HepG2 (cell line): ENCODE measurements around the gene EPS8L1. TPM values are rescaled to one million over a fixed set of nuclear protein-coding genes. Genes with fewer than 3 reads are reported as not detected.

Experiments used
- ATAC-seq: fragments of 200-7000 bp; cut with Tn5 transposase; 3 replicates; pipeline ENCODE4 v1.9.1; 2020; ENCODE audit warnings: mild to moderate bottlenecking, moderate library complexity
- BruUV-seq: library from RNA; stranded (reverse); fragments of 400-500 nt; replicated peaks from 2 replicates; lab custom pipeline; 2021; lab: Mats Ljungman, UMichigan
- CTCF ChIA-PET: fragments of 300-600 bp; formaldehyde crosslinking; extraction: SDS; loops from one replicate; lab custom pipeline; 2021; ENCODE audit warnings: low total read pairs, inconsistent platforms, low intra/inter-chr PET ratio; lab: Yijun Ruan, JAX
- POLR2A ChIA-PET: fragments of 350-600 bp; sonication (Branson Sonifier 250); formaldehyde crosslinking; loops from one replicate; lab custom pipeline; 2020; ENCODE audit warnings: antibody characterized with exemption, inconsistent platforms; lab: Yijun Ruan, JAX
- DNase-seq: peaks from one replicate; pipeline ENCODE4 v3.0.0-alpha.2; 2015; ENCODE audit warnings: low spot score
- FAIRE-seq: peaks from 3 replicates; lab custom pipeline; 2011; peaks lifted over from hg19 to GRCh38; lab: Jason Lieb, UNC
- H2AFZ ChIP-seq: one replicate; pipeline ENCODE4 v1.6.1; 2011; ENCODE audit warnings: low read length, inconsistent platforms
- H3K27ac ChIP-seq: fragments of 300-600 bp; 3 replicates; pipeline ENCODE4 v1.8.0; 2011; ENCODE audit warnings: mixed run types, mild to moderate bottlenecking, mixed read lengths, low read length, inconsistent platforms; ENCODE audit not compliant: insufficient read depth; ENCODE audit errors: extremely low read length
- H3K27me3 ChIP-seq, 2 experiments: fragments of 200-600 bp in 1 of 2; 2 replicates in 1 of 2; 3 replicates in 1 of 2; pipeline versions ENCODE4 v1.6.0 to v1.8.0; 2011; ENCODE audit warnings: low read length in 2 of 2, mild to moderate bottlenecking in 2 of 2, moderate library complexity in 2 of 2, inconsistent platforms in 1 of 2; ENCODE audit not compliant: insufficient read depth in 2 of 2, control insufficient read depth in 1 of 2
- H3K36me3 ChIP-seq, 2 experiments: fragments of 200-600 bp in 1 of 2; replicated peaks in 1 of 2; 2 replicates in 1 of 2; 3 replicates in 1 of 2; pipeline versions ENCODE4 v1.5.1 to v1.8.0; 2011; ENCODE audit warnings: low read length in 2 of 2, inconsistent platforms in 1 of 2; ENCODE audit not compliant: insufficient read depth in 2 of 2, control insufficient read depth in 1 of 2
- H3K4me1 ChIP-seq: 2 replicates; pipeline ENCODE4 v1.5.1; 2012; ENCODE audit warnings: low read length, inconsistent platforms; ENCODE audit not compliant: insufficient read depth
- H3K4me2 ChIP-seq: 2 replicates; pipeline ENCODE4 v1.6.0; 2011; ENCODE audit warnings: low read depth, low read length, inconsistent platforms
- H3K4me3 ChIP-seq, 3 experiments: fragments of 200-600 bp in 1 of 3; sonication (generic), shearing (Covaris generic) in 1 of 3; replicated peaks in 1 of 3; 2 replicates each; pipeline ENCODE4 v1.5.1; 2011 to 2016; ENCODE audit warnings: low read length in 3 of 3, inconsistent platforms in 2 of 3, low read depth in 2 of 3, mild to moderate bottlenecking in 2 of 3, control low read depth in 1 of 3, mixed read lengths in 1 of 3; ENCODE audit not compliant: insufficient read depth in 1 of 3
- H3K79me2 ChIP-seq: one replicate; pipeline ENCODE4 v1.6.1; 2011; ENCODE audit warnings: low read length, inconsistent platforms; ENCODE audit not compliant: insufficient read depth
- H3K9ac ChIP-seq: 2 replicates; pipeline ENCODE4 v1.6.0; 2011; ENCODE audit warnings: mild to moderate bottlenecking, low read depth, low read length, inconsistent platforms; ENCODE audit not compliant: insufficient read depth
- H3K9me3 ChIP-seq: 2 replicates; pipeline ENCODE4 v1.5.1; 2012; ENCODE audit warnings: mild to moderate bottlenecking, low read length
- H4K20me1 ChIP-seq: 2 replicates; pipeline ENCODE4 v1.6.0; 2011; ENCODE audit warnings: inconsistent platforms, mild to moderate bottlenecking, low read length, moderate library complexity; ENCODE audit not compliant: insufficient read depth
- ARNTL ChIP-seq: sonication (generic); formaldehyde crosslinking; IDR thresholded peaks from 2 replicates; pipeline ENCODE4 v1.4.0; 2020; ENCODE audit warnings: mild to moderate bottlenecking, missing genetic modification reagents
- CEBPG ChIP-seq: IDR thresholded peaks from 2 replicates; pipeline ENCODE4 v1.6.1; 2016
- DRAP1 ChIP-seq: IDR thresholded peaks from 2 replicates; pipeline ENCODE4 v1.6.1; 2016; ENCODE audit warnings: missing genetic modification reagents, missing compliant biosample characterization
- GPN1 ChIP-seq: sonication (generic); formaldehyde crosslinking; IDR thresholded peaks from 2 replicates; pipeline ENCODE4 v1.5.1; 2020; ENCODE audit warnings: missing genetic modification reagents, borderline replicate concordance
- PBX3 ChIP-seq: sonication (generic); formaldehyde crosslinking; IDR thresholded peaks from 2 replicates; pipeline ENCODE4 v1.8.1; 2023; ENCODE audit warnings: missing genetic modification reagents, inconsistent platforms, borderline replicate concordance
- SMARCC2 ChIP-seq: fragments of 450-650 bp; IDR thresholded peaks from 2 replicates; pipeline ENCODE4 v1.6.1; 2017; ENCODE audit warnings: antibody characterized with exemption, mild to moderate bottlenecking
- SP1 ChIP-seq, 2 experiments: fragments of 450-650 bp in 1 of 2; sonication (generic) in 1 of 2; formaldehyde crosslinking in 1 of 2; IDR thresholded peaks; 2 replicates each; pipeline versions ENCODE4 v1.4.0 to v1.6.1; 2016 to 2020; ENCODE audit warnings: missing genetic modification reagents in 1 of 2
- TBL1XR1 ChIP-seq: fragments of 150-350 bp; IDR thresholded peaks from 2 replicates; pipeline ENCODE4 v1.6.1; 2014; ENCODE audit warnings: borderline replicate concordance, low read length; ENCODE audit not compliant: partially characterized antibody
- TRIM24 ChIP-seq: sonication (generic); formaldehyde crosslinking; IDR thresholded peaks from 2 replicates; pipeline ENCODE4 v1.8.0; 2022; ENCODE audit warnings: mild to moderate bottlenecking, missing genetic modification reagents
- ZBTB1 ChIP-seq: sonication (generic); formaldehyde crosslinking; IDR thresholded peaks from 2 replicates; pipeline ENCODE4 v1.4.0; 2020; ENCODE audit warnings: missing genetic modification reagents, borderline replicate concordance
- ZFP36 ChIP-seq: fragments of 150-350 bp; IDR thresholded peaks from 2 replicates; pipeline ENCODE4 v1.6.1; 2018; ENCODE audit warnings: borderline replicate concordance, low read length, low read depth; ENCODE audit not compliant: partially characterized antibody
- ZNF512 ChIP-seq: sonication (generic); formaldehyde crosslinking; IDR thresholded peaks from 2 replicates; pipeline ENCODE4 v1.4.0; 2020; ENCODE audit warnings: mild to moderate bottlenecking, missing genetic modification reagents
- ZNF574 ChIP-seq: sonication (generic); formaldehyde crosslinking; IDR thresholded peaks from 2 replicates; pipeline ENCODE4 v1.4.0; 2020; ENCODE audit warnings: missing genetic modification reagents
- ZNF816 ChIP-seq: sonication (generic); formaldehyde crosslinking; IDR thresholded peaks from 2 replicates; pipeline ENCODE4 v1.8.0; 2022; ENCODE audit warnings: missing genetic modification reagents, mild to moderate bottlenecking, borderline replicate concordance
- WGBS: methylation state at CpG from one replicate; pipeline ENCODE4 v1.1.6; 2017; ENCODE audit warnings: low lambda C conversion rate; 5-methylcytosine and 5-hydroxymethylcytosine counted together
- in situ Hi-C: cut with HindIII; loops from 2 replicates; pipeline ENCODE4 v1.10.0; 2017; ENCODE audit warnings: low pct_unique_long_range_greater_than_20kb; ENCODE audit not compliant: extremely low pct_ligation_motif_present
- intact Hi-C: fragments of 100-400 bp; cut with micrococcal nuclease; formaldehyde crosslinking; loops from one replicate; pipeline ENCODE4 v1.10.0; 2022; ENCODE audit not compliant: unreplicated experiment
- polyA plus RNA-seq, 8 experiments: library from polyadenylated mRNA; depleted of rRNA in 3 of 8; stranded (reverse) in 7 of 8; unstranded in 1 of 8; fragments of >200 nt; fragmentation: Illumina TruSeq in 4 of 8; extraction: Trizol in 4 of 8; gene quantifications; 2 replicates each; pipeline versions ENCODE4 v1.2.1 to v1.2.3, GENCODE V29; 2011 to 2016; ENCODE audit warnings: low read depth in 4 of 8, missing spikeins in 1 of 8, mixed read lengths in 1 of 8; ENCODE audit not compliant: insufficient read depth in 1 of 8
- total RNA-seq, 5 experiments: library from RNA; depleted of rRNA; stranded (reverse); fragments of >200 nt; fragmentation: Illumina TruSeq; extraction: Trizol; gene quantifications; 2 replicates each; pipeline ENCODE4 v1.2.3, GENCODE V29; 2016; ENCODE audit warnings: low read depth in 1 of 5

The EPS8L1 gene
- total and polyA plus RNA-seq, 2 of the 13 experiments (the other 11 are each of a cell fraction or from before 2014, with no cell fraction given): 3.0 to 6.3 TPM

GRCh38 chr19:55071129-55071502, 4.6 kb upstream of the EPS8L1 start (continued):
- TF ChIP-seq ZFP36: no peak
- TF ChIP-seq ZNF512 (CRISPR knock-in tag): no peak
- TF ChIP-seq ZNF574 (CRISPR knock-in tag): no peak
- no peak for TF ChIP-seq SMARCC2
- TF ChIP-seq TBL1XR1: no peak
- TF ChIP-seq CEBPG (CRISPR knock-in tag): no peak
- TF ChIP-seq PBX3 (CRISPR knock-in tag): no peak

GRCh38 chr19:55071913-55072312, 3.8 kb upstream of the EPS8L1 start:
- no peak overlapping the region for H3K27ac ChIP-seq
- H2AFZ ChIP-seq: no peak overlapping the region
- H3K27me3 ChIP-seq: peaks cover 3 to 42% of the 10 kb centered on the region in 2 experiments
- H3K4me3 ChIP-seq: no peak overlapping the region
- ChIA-PET CTCF (no interaction called here), POLR2A (interaction anchor here (2.2 kb wide), 1 partner anchor 9 kb away, joined by 6 read pairs; the partner anchor contains the start of gene RDH13)
- in situ Hi-C loops (no loop called here), intact Hi-C loops (no loop called here)
- no peak overlapping the region for H3K4me2 ChIP-seq
- BruUV-seq: no TSS peak
- no peak for TF ChIP-seq TRIM24 (CRISPR knock-in tag)
- TF ChIP-seq ARNTL (CRISPR knock-in tag): no peak
- TF ChIP-seq ZNF816 (CRISPR knock-in tag): no peak
- TF ChIP-seq DRAP1 (CRISPR knock-in tag): no peak
- no peak for TF ChIP-seq GPN1 (CRISPR knock-in tag)
- TF ChIP-seq SP1 (IDR thresholded peaks at IDR 0.05): no peak
- TF ChIP-seq SP1 (CRISPR knock-in tag; IDR thresholded peaks at IDR 0.05): no peak
- no peak for TF ChIP-seq ZBTB1 (CRISPR knock-in tag)
- 14% methylated on average over 3 of the region's 8 CpGs for WGBS
- no peaks in the 10 kb centered on the region for H4K20me1 ChIP-seq
- no peak overlapping the region for H3K9ac ChIP-seq
- no peaks in the 10 kb centered on the region for H3K79me2 ChIP-seq
- no peaks in the 10 kb centered on the region for H3K9me3 ChIP-seq
- H3K4me1 ChIP-seq: peaks cover 33% of the 10 kb centered on the region
- FAIRE-seq (no peak), DNase-seq (no peak), ATAC-seq (no peak)
- no peaks in the 10 kb centered on the region for H3K36me3 ChIP-seq
